ENCODE results near the gene RSL24D1.

GRCh38 chr15:55240125-55240760 lies 43.5 kb upstream of the RSL24D1 start:
- no peak for TF ChIP-seq SP1 (IDR thresholded peaks at IDR 0.05)
- no peak for TF ChIP-seq BHLHE40 (IDR thresholded peaks at IDR 0.05; ENCODE audit: borderline replicate concordance)

Data from HEK293T (cell line).